OCI-LY7 (cell line): ENCODE results near the gene SLC2A10. TPM values are rescaled to one million over a fixed set of nuclear protein-coding genes. Genes with fewer than 3 reads are reported as not detected.

Experiments
- BruUV-seq: library from RNA; stranded (reverse); fragments of 400-500 nt; replicated peaks from 2 replicates; lab custom pipeline; 2021; lab: Mats Ljungman, UMichigan
- CTCF ChIA-PET: fragments of 300-600 bp; sonication (Branson Sonifier 250); formaldehyde crosslinking; loops from one replicate; lab custom pipeline; 2022; ENCODE audit warnings: antibody characterized with exemption; ENCODE audit not compliant: unreplicated experiment; lab: Charles Lee
- POLR2A ChIA-PET: fragments of 300-600 bp; sonication (Branson Sonifier 250); formaldehyde crosslinking; loops from one replicate; lab custom pipeline; 2022; ENCODE audit warnings: antibody characterized with exemption; lab: Charles Lee
- DNase-seq: peaks from one replicate; pipeline ENCODE4 v3.0.0-alpha.2; 2015; ENCODE audit warnings: low spot score
- H2AFZ ChIP-seq: fragments of 200-600 bp; sonication (generic), shearing (Covaris generic); 2 replicates; pipeline ENCODE4 v1.6.1; 2014; ENCODE audit warnings: mild to moderate bottlenecking, antibody characterized with exemption, low read length, moderate library complexity
- H3K27ac ChIP-seq: fragments of 200-600 bp; sonication (generic); 2 replicates; pipeline ENCODE4 v1.5.1; 2014; ENCODE audit warnings: mixed run types, low read depth, mild to moderate bottlenecking, moderate library complexity, low read length, inconsistent platforms; ENCODE audit not compliant: poor library complexity, severe bottlenecking
- H3K36me3 ChIP-seq: fragments of 200-600 bp; sonication (generic); 2 replicates; pipeline ENCODE4 v1.6.1; 2014; ENCODE audit warnings: mild to moderate bottlenecking, antibody characterized with exemption, low read length, moderate library complexity, mixed read lengths; ENCODE audit not compliant: insufficient read depth
- H3K4me1 ChIP-seq: fragments of 200-600 bp; sonication (generic); 2 replicates; pipeline ENCODE4 v1.5.1; 2014; ENCODE audit warnings: mild to moderate bottlenecking, low read length; ENCODE audit not compliant: insufficient read depth, poor library complexity, severe bottlenecking
- H3K4me2 ChIP-seq: fragments of 200-600 bp; sonication (generic); 2 replicates; pipeline ENCODE4 v1.6.1; 2014; ENCODE audit warnings: mild to moderate bottlenecking, low read length
- H3K4me3 ChIP-seq: fragments of 200-600 bp; sonication (generic); 2 replicates; pipeline ENCODE4 v1.5.1; 2014; ENCODE audit warnings: mild to moderate bottlenecking, low read depth, low read length; ENCODE audit not compliant: poor library complexity, severe bottlenecking
- H3K79me2 ChIP-seq: fragments of 200-600 bp; sonication (generic); 2 replicates; pipeline ENCODE4 v1.6.1; 2016; ENCODE audit warnings: low read depth, mild to moderate bottlenecking, low read length, moderate library complexity, mixed read lengths; ENCODE audit not compliant: insufficient read depth
- H3K9me2 ChIP-seq: fragments of 200-600 bp; sonication (generic); 2 replicates; pipeline ENCODE4 v1.6.1; 2016; ENCODE audit warnings: mild to moderate bottlenecking, low read length, mixed read lengths; ENCODE audit not compliant: insufficient read depth
- H3K9me3 ChIP-seq: fragments of 200-600 bp; sonication (generic); 2 replicates; pipeline ENCODE4 v1.6.1; 2014; ENCODE audit warnings: mild to moderate bottlenecking, mixed run types, low read length, mixed read lengths
- H4K20me1 ChIP-seq: fragments of 200-600 bp; sonication (generic); 2 replicates; pipeline ENCODE4 v1.6.1; 2014; ENCODE audit warnings: mild to moderate bottlenecking, antibody characterized with exemption, low read length, moderate library complexity, mixed read lengths; ENCODE audit not compliant: insufficient read depth
- CTCF ChIP-seq: fragments of 200-600 bp; sonication (generic); conservative IDR thresholded peaks from 2 replicates; pipeline ENCODE4 v1.5.1; 2014; ENCODE audit warnings: mild to moderate bottlenecking, antibody characterized with exemption, low read length, moderate library complexity, mixed read lengths
- EZH2phosphoT487 ChIP-seq: fragments of 200-600 bp; sonication (generic); IDR thresholded peaks from 2 replicates; pipeline ENCODE4 v1.6.1; 2018; ENCODE audit warnings: low read depth, borderline replicate concordance, mild to moderate bottlenecking, mixed run types, antibody characterized with exemption, low read length, moderate library complexity, mixed read lengths
- intact Hi-C: fragments of 100-400 bp; cut with micrococcal nuclease; formaldehyde crosslinking; loops from one replicate; pipeline ENCODE4 v1.10.0; 2022; ENCODE audit not compliant: unreplicated experiment
- total RNA-seq, 2 experiments: library from RNA; depleted of rRNA in 1 of 2; stranded (reverse); fragments of >200 nt in 1 of 2; shearing (Covaris generic) in 1 of 2; gene quantifications; 2 replicates each; pipeline ENCODE4 v1.2.3, GENCODE V29; 2014 to 2022

SLC2A10 gene
- total RNA-seq, 2 experiments from 2014 or later, result not detected

GRCh38 chr20:46681032-46681854 is 28.2 kb upstream of the SLC2A10 start:
- TF ChIP-seq EZH2phosphoT487 (no peak), CTCF (peak; percentile 91)
- Histone ChIP-seq H3K4me1 (peaks cover 6% of the 10 kb centered on the region), H3K79me2 (peaks cover 19% of the 10 kb centered on the region), H3K27ac (no peak overlapping the region), H3K9me2 (no peaks in the 10 kb centered on the region), H4K20me1 (0 out of 2 replicates have a peak, but pooled peaks cover under 1% of the 10 kb centered on the region), H3K4me2 (0 out of 2 replicates have a peak overlapping the region, but pooled peaks have one; percentile 11), H3K4me3 (no peak overlapping the region), H2AFZ (no peak overlapping the region), H3K36me3 (peaks cover 19% of the 10 kb centered on the region), H3K9me3 (no peaks in the 10 kb centered on the region)
- intact Hi-C loops, result loop anchor here (1.0 to 5.0 kb wide), 2 partner anchors 160 to 549 kb away; no protein-coding TSS in a partner anchor
- BruUV-seq, result no TSS peak
- DNase-seq, result peak; percentile 67
- ChIA-PET POLR2A (interaction anchor here (0.6 kb wide), 1 partner anchor 1234 kb away, joined by 4 read pairs; no protein-coding TSS in a partner anchor), CTCF (no interaction called here)

DNA sequence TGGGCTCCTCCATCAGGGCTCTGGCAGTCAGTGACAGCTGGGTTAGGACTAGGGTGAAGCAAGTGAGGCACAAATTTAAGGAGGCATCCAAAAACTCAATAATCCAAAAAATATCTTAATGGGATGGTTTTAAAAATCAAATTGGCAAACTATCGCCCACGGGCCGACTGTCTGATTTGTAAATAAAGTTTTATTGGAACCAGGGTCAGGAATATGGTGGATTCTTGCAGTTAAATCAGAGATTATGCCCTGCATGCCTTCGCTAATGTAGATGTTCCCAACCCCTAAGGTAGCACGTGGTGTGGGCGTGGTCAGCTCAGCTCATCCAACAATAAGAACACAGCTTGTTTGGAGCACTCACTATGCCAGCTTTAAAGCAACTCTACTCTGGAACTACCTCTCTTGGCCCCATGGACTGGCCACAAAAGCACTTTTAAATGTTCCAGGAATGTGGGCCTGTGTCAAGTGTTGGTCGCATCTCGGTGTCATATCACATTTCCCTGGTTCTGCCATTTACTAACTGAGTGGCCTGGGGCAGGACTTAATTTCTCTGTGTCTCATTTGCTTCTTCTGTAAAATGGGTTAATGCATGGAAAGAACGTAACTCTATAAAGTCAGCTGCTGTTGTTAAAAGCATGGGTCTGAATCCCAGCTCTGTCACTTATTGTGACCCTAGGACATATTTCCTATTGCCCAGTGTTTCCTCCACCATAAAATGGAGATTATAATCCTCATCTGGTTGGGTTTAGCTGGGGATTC is 27.2 kb upstream of the SLC2A10 start:
- POLR2A ChIA-PET, result no interaction called here
- Histone ChIP-seq H4K20me1 (0 out of 2 replicates have a peak, but pooled peaks cover 7% of the 10 kb centered on the region), H3K4me3 (no peak overlapping the region), H3K36me3 (peaks cover 29% of the 10 kb centered on the region), H3K9me2 (no peaks in the 10 kb centered on the region), H3K4me2 (no peak overlapping the region), H3K27ac (no peak overlapping the region), H2AFZ (no peak overlapping the region), H3K4me1 (peaks cover 16% of the 10 kb centered on the region), H3K79me2 (peaks cover 29% of the 10 kb centered on the region), H3K9me3 (no peaks in the 10 kb centered on the region)
- no peak for TF ChIP-seq EZH2phosphoT487
- DNase-seq, result no peak
- CTCF ChIA-PET, result no interaction called here
- BruUV-seq, result no TSS peak
- intact Hi-C loops, result loop anchor here (5.0 kb wide), 1 partner anchor 550 kb away; no protein-coding TSS in a partner anchor

GRCh38 chr20:46683011-46683667 is 26.3 kb upstream of the SLC2A10 start:
- POLR2A ChIA-PET, result no interaction called here
- Histone ChIP-seq H3K4me2 (no peak overlapping the region), H3K9me2 (no peaks in the 10 kb centered on the region), H3K36me3 (peaks cover 37% of the 10 kb centered on the region), H4K20me1 (peaks cover 13% of the 10 kb centered on the region; the same call in 1 of the 2 replicates), H3K79me2 (peaks cover 38% of the 10 kb centered on the region), H3K4me1 (peaks cover 23% of the 10 kb centered on the region), H3K4me3 (no peak overlapping the region), H2AFZ (no peak overlapping the region), H3K27ac (no peak overlapping the region), H3K9me3 (no peaks in the 10 kb centered on the region)
- no TSS peak for BruUV-seq
- CTCF ChIA-PET, result no interaction called here
- DNase-seq, result no peak
- intact Hi-C loops, result loop anchor here (5.0 kb wide), 1 partner anchor 551 kb away; no protein-coding TSS in a partner anchor
- TF ChIP-seq CTCF (no peak), EZH2phosphoT487 (no peak)
